Peyer's patch (tissue), 4 donors: ENCODE measurements around the gene STK17A. TPM values are rescaled to one million over a fixed set of nuclear protein-coding genes. Genes with fewer than 3 reads are reported as not detected.
A peak's percentile ranks its signal among the peaks of the same experiment; 100 is the strongest.

Experiments used
- DNase-seq, 3 donors: peaks; one replicate each; pipeline ENCODE4 v3.0.0-alpha.2; 2017 to 2019
- H3K27ac ChIP-seq, 4 donors: fragments of 200-600 bp; sonication (generic); one replicate each; pipeline ENCODE4 v1.5.1; 2016 to 2019
- H3K27me3 ChIP-seq, 2 donors: fragments of 200-600 bp; sonication (generic); one replicate each; pipeline ENCODE4 v1.5.1; 2019
- H3K36me3 ChIP-seq, 3 donors: fragments of 200-600 bp; sonication (generic); one replicate each; pipeline ENCODE4 v1.5.1; 2016 to 2019
- H3K4me1 ChIP-seq, 4 donors: fragments of 200-600 bp; sonication (generic); one replicate each; pipeline ENCODE4 v1.5.1; 2016 to 2019
- H3K4me3 ChIP-seq, 4 donors: fragments of 200-600 bp; sonication (generic); 1 replicate in 3 of 4; 2 replicates in 1 of 4; pipeline ENCODE4 v1.5.1; 2016 to 2019; ENCODE audit warnings: mild to moderate bottlenecking in 1 of 4
- H3K9me3 ChIP-seq, 4 donors: fragments of 200-600 bp; sonication (generic); one replicate each; pipeline ENCODE4 v1.5.1; 2016 to 2019; ENCODE audit warnings: mild to moderate bottlenecking in 1 of 4
- POLR2A ChIP-seq, 2 donors: fragments of 450-650 bp; IDR thresholded peaks; one replicate each; pipeline ENCODE4 v1.5.1; 2017; ENCODE audit warnings: antibody characterized with exemption in 2 of 2, mild to moderate bottlenecking in 2 of 2, moderate library complexity in 2 of 2
- total RNA-seq, 4 donors: library from RNA; depleted of rRNA; stranded (reverse); fragments of >200 nt; gene quantifications; one replicate each; pipeline ENCODE4 v1.1.0, GENCODE V29; 2016
- TF ChIP-seq, protein P1 (sequence below), 6 experiments: fragments of 450-650 bp in 4 of 6; fragments of 200-600 bp in 2 of 6; sonication (generic) in 1 of 6; IDR thresholded peaks; one replicate each; pipeline ENCODE4 v1.5.1; 2017 to 2019; ENCODE audit warnings: antibody characterized with exemption in 6 of 6, mild to moderate bottlenecking in 3 of 6, moderate library complexity in 1 of 6

The STK17A gene
- total RNA-seq = 10 to 100 TPM; 16.0 to 66.8 (median 17.7) TPM

DNA sequence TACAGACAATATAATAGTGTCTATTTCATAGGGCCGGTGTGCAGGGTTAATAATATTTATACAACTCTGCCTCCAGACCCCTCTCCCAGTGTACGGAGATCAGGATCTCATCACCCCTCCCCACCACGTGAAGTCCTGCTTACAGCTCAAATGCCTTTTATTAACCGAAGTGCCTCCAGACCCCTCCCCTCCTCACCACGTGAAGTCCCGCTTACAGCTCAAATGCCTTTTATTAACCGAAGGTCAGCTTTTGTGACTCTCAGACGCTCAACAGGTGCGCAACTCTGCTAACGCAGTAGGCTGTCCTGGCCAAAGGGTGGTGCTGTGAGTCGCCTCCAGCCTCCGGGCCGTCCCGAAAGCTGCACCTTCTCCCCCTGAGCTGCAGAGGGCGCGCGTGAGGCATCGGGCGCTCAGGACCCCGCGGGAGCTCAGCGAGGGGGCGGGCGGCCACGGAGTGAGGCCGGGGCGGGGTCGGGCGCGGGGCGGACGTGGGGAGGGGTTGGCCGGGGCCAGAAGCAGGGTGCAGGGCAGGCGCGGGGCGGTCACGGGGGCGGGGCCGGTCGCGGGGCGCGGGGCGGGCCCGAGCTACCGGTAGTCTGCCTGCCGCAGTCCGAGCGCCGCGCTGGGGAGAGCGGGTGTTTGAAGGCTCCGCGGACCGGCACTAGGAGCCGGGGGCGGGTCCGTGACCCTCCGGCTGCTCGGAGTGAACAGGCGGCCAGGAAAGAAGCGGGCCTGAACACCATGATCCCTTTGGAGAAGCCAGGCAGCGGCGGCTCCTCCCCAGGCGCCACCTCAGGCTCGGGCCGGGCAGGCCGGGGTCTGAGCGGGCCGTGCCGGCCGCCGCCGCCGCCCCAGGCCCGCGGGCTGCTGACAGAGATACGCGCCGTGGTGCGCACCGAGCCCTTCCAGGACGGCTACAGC, at the start of gene STK17A:
Gene STK17A, plus strand, starts transcription at position 606 of the 921 bp plus-strand sequence. Its CDS starts 136 bp downstream, at position 742.
- Histone ChIP-seq H3K9me3 (no peaks in the 10 kb centered on the region), H3K4me3 (peak within 1 kb of the TSS; percentile 73 to 98 (median 92)), H3K27me3 (no peaks in the 10 kb centered on the region), H3K4me1 (peaks cover 0 to 23% (median 2%) of the 10 kb centered on the region in 4 donors), H3K36me3 (no peaks in the 10 kb centered on the region), H3K27ac (peak within 1 kb of the TSS; percentile 93 to 99 (median 98))
- TF ChIP-seq POLR2A (IDR thresholded peaks at IDR 0.05) = peak; percentile 70 to 85
- TF ChIP-seq, protein P1, sequence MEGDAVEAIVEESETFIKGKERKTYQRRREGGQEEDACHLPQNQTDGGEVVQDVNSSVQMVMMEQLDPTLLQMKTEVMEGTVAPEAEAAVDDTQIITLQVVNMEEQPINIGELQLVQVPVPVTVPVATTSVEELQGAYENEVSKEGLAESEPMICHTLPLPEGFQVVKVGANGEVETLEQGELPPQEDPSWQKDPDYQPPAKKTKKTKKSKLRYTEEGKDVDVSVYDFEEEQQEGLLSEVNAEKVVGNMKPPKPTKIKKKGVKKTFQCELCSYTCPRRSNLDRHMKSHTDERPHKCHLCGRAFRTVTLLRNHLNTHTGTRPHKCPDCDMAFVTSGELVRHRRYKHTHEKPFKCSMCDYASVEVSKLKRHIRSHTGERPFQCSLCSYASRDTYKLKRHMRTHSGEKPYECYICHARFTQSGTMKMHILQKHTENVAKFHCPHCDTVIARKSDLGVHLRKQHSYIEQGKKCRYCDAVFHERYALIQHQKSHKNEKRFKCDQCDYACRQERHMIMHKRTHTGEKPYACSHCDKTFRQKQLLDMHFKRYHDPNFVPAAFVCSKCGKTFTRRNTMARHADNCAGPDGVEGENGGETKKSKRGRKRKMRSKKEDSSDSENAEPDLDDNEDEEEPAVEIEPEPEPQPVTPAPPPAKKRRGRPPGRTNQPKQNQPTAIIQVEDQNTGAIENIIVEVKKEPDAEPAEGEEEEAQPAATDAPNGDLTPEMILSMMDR (IDR thresholded peaks at IDR 0.05) = peak; percentile 99 to 100 (median 100)
- peak; percentile 91 to 97 (median 96) for DNase-seq

- no peaks in the 10 kb centered on the region for H3K27me3 ChIP-seq
- peak overlapping the region in 1 of 4 donors; percentile 22 for H3K27ac ChIP-seq
- no peaks in the 10 kb centered on the region for H3K36me3 ChIP-seq
- no peak overlapping the region for H3K4me3 ChIP-seq
- no peaks in the 10 kb centered on the region for H3K4me1 ChIP-seq
- no peak for DNase-seq
- no peak for TF ChIP-seq POLR2A (IDR thresholded peaks at IDR 0.05)
- TF ChIP-seq, protein P1 (IDR thresholded peaks at IDR 0.05) = no peak
- no peaks in the 10 kb centered on the region for H3K9me3 ChIP-seq
These were observed 49.0 kb upstream of the STK17A start for GRCh38 chr7:43533801-43534479.

DNA sequence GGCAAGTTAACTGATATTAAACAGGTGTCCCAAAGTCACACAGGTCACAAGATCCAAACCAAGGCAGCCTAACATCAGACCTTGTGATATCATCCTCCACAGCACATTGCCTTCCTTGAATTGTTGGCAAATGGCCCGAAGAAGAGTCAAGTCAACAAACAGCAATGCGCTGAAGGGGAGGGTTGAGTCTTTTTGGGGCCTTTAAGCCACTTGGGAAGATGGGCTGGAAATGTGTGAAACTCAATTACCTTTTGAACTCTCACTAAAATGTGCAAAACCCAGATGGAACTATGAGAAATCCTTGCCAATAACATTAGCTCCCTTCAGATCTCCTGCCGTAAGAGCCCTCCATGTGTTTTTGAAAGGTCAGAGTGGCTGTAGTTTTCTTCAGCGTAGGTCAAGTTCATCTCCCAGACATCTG, 47.9 kb upstream of the STK17A start:
- Histone ChIP-seq H3K36me3 (no peaks in the 10 kb centered on the region), H3K9me3 (no peaks in the 10 kb centered on the region), H3K4me3 (no peak overlapping the region), H3K27ac (no peak overlapping the region), H3K27me3 (no peaks in the 10 kb centered on the region), H3K4me1 (no peaks in the 10 kb centered on the region)
- DNase-seq = no peak
- TF ChIP-seq, protein P1 (IDR thresholded peaks at IDR 0.05) = no peak
- TF ChIP-seq POLR2A (IDR thresholded peaks at IDR 0.05) = no peak

GRCh38 chr7:43535810-43536585, 46.9 kb upstream of the STK17A start:
- no peaks in the 10 kb centered on the region for H3K27me3 ChIP-seq

More at GRCh38 chr7:43535810-43536585, 46.9 kb upstream of the STK17A start:
- no peak overlapping the region for H3K4me3 ChIP-seq
- no peak for DNase-seq
- H3K27ac ChIP-seq = no peak overlapping the region
- TF ChIP-seq, protein P1 (IDR thresholded peaks at IDR 0.05) = no peak
- no peak for TF ChIP-seq POLR2A (IDR thresholded peaks at IDR 0.05)
- H3K9me3 ChIP-seq = no peaks in the 10 kb centered on the region
- no peaks in the 10 kb centered on the region for H3K36me3 ChIP-seq
- H3K4me1 ChIP-seq = no peaks in the 10 kb centered on the region
